NCI-H2107 treated with DMSO at 0.1 percent for 48 hours (cell line): ENCODE results near the gene MS4A5.
"Not testable (repeated sequence)": the region's sequence is repeated elsewhere in the genome, so short reads cannot be mapped to it uniquely, and the experiment has no call there.

Experiments used
- DNase-seq: peaks from one replicate; lab custom pipeline; 2025; ENCODE audit not compliant: unreplicated experiment; lab: John Stamatoyannopoulos, UW

MS4A5 gene

GRCh38 chr11:60429272-60429671 is at the start of gene MS4A5:
MS4A5 (plus strand) TSS chr11:60429572; CDS start chr11:60429675, 103 bp downstream.
- DNase-seq = no peak

GRCh38 chr11:60389279-60389910 is 40.0 kb upstream of the MS4A5 start:
- no peak for DNase-seq

GRCh38 chr11:60390419-60390818 is 39.0 kb upstream of the MS4A5 start:
- no peak for DNase-seq

GRCh38 chr11:60392361-60392760 is 37.0 kb upstream of the MS4A5 start:
- no peak for DNase-seq

GRCh38 chr11:60393016-60393415 is 36.4 kb upstream of the MS4A5 start:
- no peak for DNase-seq

GRCh38 chr11:60394666-60395380 is 34.5 kb upstream of the MS4A5 start:
- DNase-seq = no peak

GRCh38 chr11:60396382-60396781 is 33.0 kb upstream of the MS4A5 start, which contains the start of gene MS4A14:
MS4A14 (plus strand) TSS chr11:60396459; CDS start chr11:60396579, 120 bp downstream.
- no peak for DNase-seq

GRCh38 chr11:60396799-60397198 is 32.6 kb upstream of the MS4A5 start:
- no peak for DNase-seq

- DNase-seq = no peak
Observed at GRCh38 chr11:60420015-60420414, 9.4 kb upstream of the MS4A5 start.

GRCh38 chr11:60422609-60423008 is 6.8 kb upstream of the MS4A5 start:
- DNase-seq = no peak

- no peak for DNase-seq
Observed at GRCh38 chr11:60428517-60428916, 855 bp upstream of the MS4A5 start.

- no peak for DNase-seq
Observed at GRCh38 chr11:60431251-60431650, 1.9 kb downstream of the MS4A5 start.

- no peak for DNase-seq
Observed at GRCh38 chr11:60433401-60433800, 4.0 kb downstream of the MS4A5 start.

- DNase-seq = no peak
Observed at GRCh38 chr11:60447070-60447469, 17.7 kb downstream of the MS4A5 start.

- no peak for DNase-seq
Observed at GRCh38 chr11:60447846-60448245, 18.5 kb downstream of the MS4A5 start.

- not testable (repeated sequence) for DNase-seq
Observed at GRCh38 chr11:60451185-60451584, 21.8 kb downstream of the MS4A5 start.

GRCh38 chr11:60454212-60454611 is 24.8 kb downstream of the MS4A5 start:
- no peak for DNase-seq

GRCh38 chr11:60455531-60456042 is 26.2 kb downstream of the MS4A5 start, which contains the start of gene MS4A1:
MS4A1 (plus strand) TSS chr11:60455847; CDS start chr11:60462375, 6,528 bp downstream.
- no peak for DNase-seq

- no peak for DNase-seq
Observed at GRCh38 chr11:60457576-60457975, 28.2 kb downstream of the MS4A5 start.

- DNase-seq = no peak
Observed at GRCh38 chr11:60459345-60459744, 30.0 kb downstream of the MS4A5 start.

- no peak for DNase-seq
Observed at GRCh38 chr11:60468829-60469228, 39.5 kb downstream of the MS4A5 start.

GRCh38 chr11:60469723-60470122 is 40.4 kb downstream of the MS4A5 start:
- no peak for DNase-seq
